ENCODE results near the gene SFXN5.

SFXN5 gene

DNA sequence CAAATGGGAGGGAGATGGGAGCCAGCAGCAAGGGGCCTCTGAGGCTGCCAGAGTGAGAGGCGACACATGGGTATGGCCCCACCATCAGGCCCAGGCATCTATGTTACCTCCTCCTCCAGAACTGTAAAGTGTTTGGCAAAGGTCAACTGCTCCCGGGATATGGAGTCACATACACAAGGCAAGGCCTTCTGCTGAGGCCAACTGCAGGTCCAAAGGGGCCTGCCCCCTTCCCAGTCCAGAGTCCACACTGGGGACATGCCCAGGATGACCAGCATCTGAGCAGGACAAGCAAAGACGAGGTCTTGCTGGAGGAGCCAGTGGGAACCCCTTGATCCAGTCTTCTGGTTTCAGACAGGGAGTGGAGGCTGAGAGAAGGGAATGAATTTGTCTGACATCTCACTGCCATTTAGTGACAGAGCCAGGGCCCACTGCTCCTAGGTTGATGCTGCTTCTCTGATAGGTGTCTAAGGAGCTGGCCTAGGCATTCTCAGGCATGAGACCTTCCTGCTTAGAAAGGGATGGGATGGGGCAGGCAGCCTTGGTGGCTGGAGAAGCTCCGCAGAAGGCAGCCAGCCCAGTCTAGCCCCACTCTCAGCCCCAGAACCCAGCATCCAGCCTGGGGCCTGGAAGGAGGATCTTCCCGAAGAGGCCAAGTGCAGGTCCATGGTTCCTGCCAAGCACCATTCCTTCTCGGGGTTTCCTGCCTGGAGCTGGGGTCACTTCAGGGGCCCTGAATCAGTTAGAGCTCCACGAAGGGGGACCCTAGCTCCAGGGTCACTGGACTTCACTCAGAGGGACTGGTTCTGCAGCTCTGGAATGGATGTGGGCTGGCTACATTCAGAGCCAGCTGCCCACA is 127.7 kb downstream of the SFXN5 start:
- TF ChIP-seq TAF1 (IDR thresholded peaks at IDR 0.05; ENCODE audit: borderline replicate concordance, insufficient read depth, low read length), result no peak
- TF ChIP-seq, protein P1, sequence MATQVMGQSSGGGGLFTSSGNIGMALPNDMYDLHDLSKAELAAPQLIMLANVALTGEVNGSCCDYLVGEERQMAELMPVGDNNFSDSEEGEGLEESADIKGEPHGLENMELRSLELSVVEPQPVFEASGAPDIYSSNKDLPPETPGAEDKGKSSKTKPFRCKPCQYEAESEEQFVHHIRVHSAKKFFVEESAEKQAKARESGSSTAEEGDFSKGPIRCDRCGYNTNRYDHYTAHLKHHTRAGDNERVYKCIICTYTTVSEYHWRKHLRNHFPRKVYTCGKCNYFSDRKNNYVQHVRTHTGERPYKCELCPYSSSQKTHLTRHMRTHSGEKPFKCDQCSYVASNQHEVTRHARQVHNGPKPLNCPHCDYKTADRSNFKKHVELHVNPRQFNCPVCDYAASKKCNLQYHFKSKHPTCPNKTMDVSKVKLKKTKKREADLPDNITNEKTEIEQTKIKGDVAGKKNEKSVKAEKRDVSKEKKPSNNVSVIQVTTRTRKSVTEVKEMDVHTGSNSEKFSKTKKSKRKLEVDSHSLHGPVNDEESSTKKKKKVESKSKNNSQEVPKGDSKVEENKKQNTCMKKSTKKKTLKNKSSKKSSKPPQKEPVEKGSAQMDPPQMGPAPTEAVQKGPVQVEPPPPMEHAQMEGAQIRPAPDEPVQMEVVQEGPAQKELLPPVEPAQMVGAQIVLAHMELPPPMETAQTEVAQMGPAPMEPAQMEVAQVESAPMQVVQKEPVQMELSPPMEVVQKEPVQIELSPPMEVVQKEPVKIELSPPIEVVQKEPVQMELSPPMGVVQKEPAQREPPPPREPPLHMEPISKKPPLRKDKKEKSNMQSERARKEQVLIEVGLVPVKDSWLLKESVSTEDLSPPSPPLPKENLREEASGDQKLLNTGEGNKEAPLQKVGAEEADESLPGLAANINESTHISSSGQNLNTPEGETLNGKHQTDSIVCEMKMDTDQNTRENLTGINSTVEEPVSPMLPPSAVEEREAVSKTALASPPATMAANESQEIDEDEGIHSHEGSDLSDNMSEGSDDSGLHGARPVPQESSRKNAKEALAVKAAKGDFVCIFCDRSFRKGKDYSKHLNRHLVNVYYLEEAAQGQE (IDR thresholded peaks at IDR 0.05; ENCODE audit: insufficient read depth in 1 of 2, low read depth in 2 of 2, low read length in 2 of 2), result no peak

DNA sequence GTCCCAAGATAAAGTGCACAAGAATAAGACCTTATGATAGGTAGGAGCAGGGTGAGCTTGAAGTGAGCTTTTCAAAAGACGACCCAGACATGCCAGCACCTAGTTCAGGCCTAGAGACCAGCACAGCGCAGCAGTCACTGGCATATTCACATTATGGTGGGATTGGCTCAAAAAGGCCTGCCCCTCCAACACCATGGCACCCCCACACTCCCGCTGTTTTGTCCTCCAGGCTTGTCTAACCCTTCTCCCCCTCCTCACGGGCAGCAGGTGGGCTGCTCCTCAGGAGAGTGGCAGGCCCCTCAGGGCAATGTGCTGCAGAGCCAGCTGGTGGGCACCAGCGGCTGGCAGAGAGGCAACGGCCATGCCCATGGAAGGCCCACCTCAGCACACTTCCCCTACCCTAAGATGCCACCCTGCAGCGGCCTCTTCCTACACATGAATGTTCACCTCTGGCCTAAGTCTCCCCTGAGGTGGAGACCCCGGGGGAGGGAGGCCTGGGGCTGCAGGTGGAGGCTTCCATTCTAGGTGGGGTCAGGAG is 128.6 kb downstream of the SFXN5 start:
- TF ChIP-seq POLR2AphosphoS5 (IDR thresholded peaks at IDR 0.05; ENCODE audit: low read depth, low read length), result no peak
- TF ChIP-seq TAF1 (IDR thresholded peaks at IDR 0.05; ENCODE audit: borderline replicate concordance, insufficient read depth, low read length), result no peak
- TF ChIP-seq FOXP2 (optimal IDR thresholded peaks at IDR 0.05; ENCODE audit: borderline replicate concordance, extremely low read depth, extremely low read length, insufficient read depth), result no peak
- TF ChIP-seq, protein P1 (IDR thresholded peaks at IDR 0.05; ENCODE audit: insufficient read depth in 1 of 2, low read depth in 2 of 2, low read length in 2 of 2), result no peak
- no peak for TF ChIP-seq SIN3A (IDR thresholded peaks at IDR 0.05; ENCODE audit: borderline replicate concordance, insufficient read depth, low read length)

DNA sequence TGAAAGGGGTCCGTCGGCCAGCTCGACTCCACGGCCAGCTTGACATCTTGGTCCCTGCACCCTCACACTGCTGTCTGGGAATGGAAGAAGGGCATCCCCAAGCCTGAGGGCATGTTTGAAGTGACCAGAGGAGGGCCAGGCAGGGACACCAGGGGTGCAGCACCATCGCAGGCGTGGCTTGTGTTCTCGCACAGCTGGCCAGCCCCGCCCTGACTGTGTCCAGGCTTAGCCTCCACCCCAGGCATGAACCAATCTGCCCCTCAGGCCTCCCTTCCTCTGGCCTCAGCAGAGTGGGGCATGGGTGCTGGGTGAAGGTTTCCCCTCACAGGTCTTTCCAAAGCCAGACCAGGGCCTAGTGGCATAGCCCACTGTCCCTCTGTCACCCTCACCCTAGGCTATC is 129.2 kb downstream of the SFXN5 start:
- TF ChIP-seq FOXP2 (optimal IDR thresholded peaks at IDR 0.05; ENCODE audit: borderline replicate concordance, extremely low read depth, extremely low read length, insufficient read depth), result no peak
- TF ChIP-seq, protein P1 (IDR thresholded peaks at IDR 0.05; ENCODE audit: insufficient read depth in 1 of 2, low read depth in 2 of 2, low read length in 2 of 2), result no peak
- no peak for TF ChIP-seq TAF1 (IDR thresholded peaks at IDR 0.05; ENCODE audit: borderline replicate concordance, insufficient read depth, low read length)
- TF ChIP-seq SIN3A (IDR thresholded peaks at IDR 0.05; ENCODE audit: borderline replicate concordance, insufficient read depth, low read length), result no peak
- no peak for TF ChIP-seq POLR2AphosphoS5 (IDR thresholded peaks at IDR 0.05; ENCODE audit: low read depth, low read length)

DNA sequence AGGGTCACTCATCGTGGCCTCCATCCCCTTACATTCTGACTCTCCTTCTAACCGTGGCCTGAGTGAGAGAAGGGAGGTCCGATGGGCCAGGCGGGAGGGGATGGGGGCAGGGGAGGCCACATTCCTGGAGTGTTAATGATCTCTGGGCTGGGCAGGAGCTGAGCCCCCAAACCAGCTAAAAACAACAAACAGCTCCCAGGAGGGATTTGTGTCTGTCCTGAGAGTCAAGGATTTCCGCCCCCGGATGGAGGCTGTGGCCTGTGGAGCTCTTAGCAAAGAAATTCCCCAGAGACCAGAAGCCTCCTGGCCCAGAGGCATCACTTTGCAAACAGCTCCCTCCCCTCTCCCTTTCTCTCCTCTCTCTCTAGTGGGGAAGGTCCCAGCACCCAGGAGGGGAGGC is 130.7 kb downstream of the SFXN5 start:
- TF ChIP-seq, protein P1 (IDR thresholded peaks at IDR 0.05; ENCODE audit: insufficient read depth in 1 of 2, low read depth in 2 of 2, low read length in 2 of 2), result no peak
- no peak for TF ChIP-seq POLR2AphosphoS5 (IDR thresholded peaks at IDR 0.05; ENCODE audit: low read depth, low read length)
- TF ChIP-seq TAF1 (IDR thresholded peaks at IDR 0.05; ENCODE audit: borderline replicate concordance, insufficient read depth, low read length), result no peak
- no peak for TF ChIP-seq SIN3A (IDR thresholded peaks at IDR 0.05; ENCODE audit: borderline replicate concordance, insufficient read depth, low read length)

Data from PFSK-1 (cell line).